Non-pigmented ciliary epithelial cell (primary cell): ENCODE results near the gene SPATA31D3.
"Not testable (repeated sequence)": the region's sequence is repeated elsewhere in the genome, so short reads cannot be mapped to it uniquely, and the experiment has no call there.

ENCODE experiments used
- DNase-seq: peaks from one replicate; pipeline ENCODE4 v3.0.0-alpha.2; 2010; ENCODE audit warnings: low read depth

The SPATA31D3 gene

GRCh38 chr9:81979196-81979595 lies 35.9 kb downstream of the SPATA31D3 start:
- DNase-seq: no peak

- no peak for DNase-seq
Observed at GRCh38 chr9:81980568-81980967, 37.3 kb downstream of the SPATA31D3 start.

- DNase-seq: no peak
Observed at GRCh38 chr9:81981883-81982282, 38.6 kb downstream of the SPATA31D3 start.

DNA sequence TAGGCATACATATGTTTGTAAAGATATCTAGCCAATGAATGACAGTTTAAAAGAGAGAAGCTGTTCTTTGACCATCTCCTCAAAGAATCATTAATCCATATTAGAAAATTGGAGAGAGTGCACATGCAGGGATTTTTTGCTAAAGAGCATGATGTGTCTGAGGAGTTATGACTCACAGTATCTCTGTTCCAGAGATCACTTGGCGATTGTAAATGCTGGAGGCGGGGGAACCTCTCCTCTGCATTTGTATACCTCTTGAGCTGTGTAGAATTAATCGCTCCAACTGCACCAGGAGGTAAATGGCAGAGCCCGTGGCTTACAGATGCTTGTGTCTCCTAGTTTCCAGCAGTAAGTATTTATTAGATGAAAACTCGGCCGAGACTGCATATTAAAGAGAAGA lies 41.6 kb downstream of the SPATA31D3 start:
- DNase-seq: no peak

GRCh38 chr9:81986051-81986450 lies 42.8 kb downstream of the SPATA31D3 start:
- no peak for DNase-seq

- not testable (repeated sequence) for DNase-seq
Observed at GRCh38 chr9:81988472-81988871, 45.2 kb downstream of the SPATA31D3 start, which contains the start of gene SPATA31D1. TSS of gene SPATA31D1 (plus strand) at chr9:81988772. CDS start at chr9:81988819, 47 bp downstream.

GRCh38 chr9:81989700-81990099 lies 46.4 kb downstream of the SPATA31D3 start:
- DNase-seq: no peak

GRCh38 chr9:81993656-81994055 lies 50.4 kb downstream of the SPATA31D3 start:
- DNase-seq: no peak
